H9 (cell line): ENCODE data around the gene THSD7B. TPM values are rescaled to one million over a fixed set of nuclear protein-coding genes. Genes with fewer than 3 reads are reported as not detected.

Source experiments
- DNase-seq: peaks from one replicate; pipeline ENCODE4 v3.0.0-alpha.2; 2017
- H2AFZ ChIP-seq: one replicate; pipeline ENCODE4 v1.6.1; 2013; ENCODE audit warnings: mild to moderate bottlenecking, low read length, control low read depth, moderate library complexity
- H2AK5ac ChIP-seq: 2 replicates; pipeline ENCODE4 v1.6.1; 2013; ENCODE audit warnings: low read length, control low read depth, mixed read lengths; ENCODE audit not compliant: insufficient read length
- H2BK120ac ChIP-seq: one replicate; pipeline ENCODE4 v1.6.1; 2013; ENCODE audit warnings: low read depth, mild to moderate bottlenecking, low read length, control low read depth, inconsistent platforms; ENCODE audit not compliant: poor library complexity, severe bottlenecking
- H2BK12ac ChIP-seq: 2 replicates; pipeline ENCODE4 v1.6.1; 2013; ENCODE audit warnings: low read length, control low read depth, mixed read lengths, low read depth; ENCODE audit not compliant: insufficient read length
- H2BK15ac ChIP-seq: 2 replicates; pipeline ENCODE4 v1.6.1; 2013; ENCODE audit warnings: low read depth, low read length, control low read depth
- H2BK20ac ChIP-seq: one replicate; pipeline ENCODE4 v1.6.1; 2013; ENCODE audit warnings: low read depth, mild to moderate bottlenecking, low read length, control low read depth, inconsistent platforms; ENCODE audit not compliant: poor library complexity, severe bottlenecking
- H2BK5ac ChIP-seq: 2 replicates; pipeline ENCODE4 v1.6.1; 2013; ENCODE audit warnings: low read length, control low read depth, mixed read lengths; ENCODE audit not compliant: insufficient read length
- H3K14ac ChIP-seq: 2 replicates; pipeline ENCODE4 v1.6.1; 2013; ENCODE audit warnings: low read length, control low read depth; ENCODE audit not compliant: insufficient read depth
- H3K18ac ChIP-seq: 2 replicates; pipeline ENCODE4 v1.6.1; 2013; ENCODE audit warnings: low read depth, mild to moderate bottlenecking, mixed read lengths, low read length, control low read depth; ENCODE audit not compliant: insufficient read length
- H3K23ac ChIP-seq: 2 replicates; pipeline ENCODE4 v1.6.1; 2013; ENCODE audit warnings: low read length, control low read depth, mixed read lengths, low read depth; ENCODE audit not compliant: insufficient read length
- H3K23me2 ChIP-seq: 2 replicates; pipeline ENCODE4 v1.6.1; 2013; ENCODE audit warnings: low read depth, mild to moderate bottlenecking, mixed read lengths, low read length, control low read depth; ENCODE audit not compliant: insufficient read length, poor library complexity, severe bottlenecking
- H3K27ac ChIP-seq: 2 replicates; pipeline ENCODE4 v1.5.1; 2013; ENCODE audit warnings: low read length, control low read depth, mixed read lengths, low read depth; ENCODE audit not compliant: insufficient read length
- H3K27me3 ChIP-seq: 2 replicates; pipeline ENCODE4 v1.6.1; 2013; ENCODE audit warnings: low read length, control low read depth, inconsistent platforms; ENCODE audit not compliant: insufficient read depth
- H3K4ac ChIP-seq: 2 replicates; pipeline ENCODE4 v1.6.1; 2013; ENCODE audit warnings: low read depth, mild to moderate bottlenecking, control low read depth, inconsistent platforms, low read length, moderate library complexity
- H3K4me1 ChIP-seq: 2 replicates; pipeline ENCODE4 v1.6.1; 2013; ENCODE audit warnings: low read length, control low read depth, inconsistent platforms; ENCODE audit not compliant: insufficient read depth
- H3K4me2 ChIP-seq: 2 replicates; pipeline ENCODE4 v1.6.1; 2013; ENCODE audit warnings: low read length, control low read depth, mixed read lengths; ENCODE audit not compliant: insufficient read length, insufficient read depth
- H3K56ac ChIP-seq: 2 replicates; pipeline ENCODE4 v1.6.1; 2013; ENCODE audit warnings: low read depth, mild to moderate bottlenecking, mixed read lengths, low read length, control low read depth; ENCODE audit not compliant: insufficient read length
- H3K79me1 ChIP-seq: 2 replicates; pipeline ENCODE4 v1.6.1; 2013; ENCODE audit warnings: low read depth, mild to moderate bottlenecking, moderate library complexity, low read length, control low read depth, inconsistent platforms; ENCODE audit not compliant: insufficient read depth, poor library complexity, severe bottlenecking
- H3K79me2 ChIP-seq: 2 replicates; pipeline ENCODE4 v1.6.1; 2013; ENCODE audit warnings: low read length, control low read depth, inconsistent platforms; ENCODE audit not compliant: insufficient read depth
- H3K9ac ChIP-seq: 2 replicates; pipeline ENCODE4 v1.6.1; 2013; ENCODE audit warnings: low read length, control low read depth, mixed read lengths; ENCODE audit not compliant: insufficient read length; ENCODE audit errors: extremely low read depth
- H3K9me3 ChIP-seq: one replicate; pipeline ENCODE4 v1.6.1; 2013; ENCODE audit warnings: low read depth, low read length, inconsistent platforms; ENCODE audit not compliant: control insufficient read depth
- H3T11ph ChIP-seq: one replicate; pipeline ENCODE4 v1.6.1; 2013; ENCODE audit warnings: mild to moderate bottlenecking, low read length, control low read depth, inconsistent platforms
- H4K20me1 ChIP-seq: one replicate; pipeline ENCODE4 v1.6.1; 2013; ENCODE audit not compliant: control insufficient read depth, insufficient read length, insufficient read depth
- H4K5ac ChIP-seq: 2 replicates; pipeline ENCODE4 v1.6.1; 2013; ENCODE audit warnings: low read depth, mild to moderate bottlenecking, mixed read lengths, low read length, control low read depth; ENCODE audit not compliant: insufficient read length
- H4K8ac ChIP-seq: replicated peaks from 2 replicates; pipeline ENCODE4 v1.6.1; 2013; ENCODE audit warnings: low read length, control low read depth, mixed read lengths, low read depth; ENCODE audit not compliant: insufficient read length
- H4K91ac ChIP-seq: 2 replicates; pipeline ENCODE4 v1.6.1; 2013; ENCODE audit warnings: low read depth, mild to moderate bottlenecking, moderate library complexity, mixed read lengths, low read length, control low read depth; ENCODE audit not compliant: insufficient read length
- H3K27ac Mint-ChIP-seq, 3 experiments: 2 replicates in 2 of 3; 3 replicates in 1 of 3; pipeline ENCODE4 v1.8.0; 2020 to 2021; ENCODE audit warnings: mixed read lengths in 3 of 3, mild to moderate bottlenecking in 1 of 3, moderate library complexity in 1 of 3
- H3K27me3 Mint-ChIP-seq: 2 replicates; pipeline ENCODE4 v1.8.0; 2021; ENCODE audit warnings: low read depth, mild to moderate bottlenecking, moderate library complexity, mixed read lengths
- H3K36me3 Mint-ChIP-seq, 3 experiments: 2 replicates in 2 of 3; 3 replicates in 1 of 3; pipeline ENCODE4 v1.8.0; 2020 to 2021; ENCODE audit warnings: low read depth in 3 of 3, mixed read lengths in 3 of 3; ENCODE audit not compliant: insufficient read depth in 1 of 3
- H3K4me1 Mint-ChIP-seq, 2 experiments: 2 replicates each; pipeline ENCODE4 v1.8.0; 2020; ENCODE audit warnings: mixed read lengths in 2 of 2
- H3K4me3 Mint-ChIP-seq, 2 experiments: 2 replicates in 1 of 2; 3 replicates in 1 of 2; pipeline ENCODE4 v1.8.0; 2020 to 2021; ENCODE audit warnings: mild to moderate bottlenecking in 2 of 2, mixed read lengths in 2 of 2, moderate library complexity in 1 of 2
- H3K9me3 Mint-ChIP-seq, 2 experiments: 2 replicates in 1 of 2; 3 replicates in 1 of 2; pipeline ENCODE4 v1.8.0; 2020; ENCODE audit warnings: mild to moderate bottlenecking in 2 of 2, mixed read lengths in 2 of 2, moderate library complexity in 1 of 2
- CTCF ChIP-seq: fragments of 200-600 bp; sonication (generic); conservative IDR thresholded peaks from 3 replicates; pipeline ENCODE4 v1.8.0; 2021; ENCODE audit warnings: antibody characterized with exemption, mild to moderate bottlenecking
- WGBS: extraction: QIAGEN DNeasy Blood & Tissue Kit; methylation state at CpG from one replicate; pipeline ENCODE4 v1.1.7; 2013; ENCODE audit warnings: missing lambda C conversion rate, low lambda C conversion rate, mixed read lengths; ENCODE audit not compliant: insufficient read length; ENCODE audit errors: extremely low coverage; 5-methylcytosine and 5-hydroxymethylcytosine counted together
- total RNA-seq: library from RNA; stranded (reverse); gene quantifications from 2 replicates; pipeline ENCODE4 v1.2.1, GENCODE V29; 2021

Gene THSD7B
- total RNA-seq, 1 experiment from 2014 or later = 0.85 TPM

GRCh38 chr2:136909777-136910176 is 144.4 kb downstream of the THSD7B start:
- no peaks in the 10 kb centered on the region for H3K27me3 Mint-ChIP-seq
- Histone ChIP-seq H3K9me3 (no peaks in the 10 kb centered on the region), H4K20me1 (no peaks in the 10 kb centered on the region), H3K9ac (no peak overlapping the region), H3K79me1 (no peaks in the 10 kb centered on the region), H3K23ac (no peak overlapping the region), H2BK5ac (no peak overlapping the region), H3K27ac (no peak overlapping the region), H2AFZ (no peak overlapping the region), H2BK15ac (no peak overlapping the region), H3K18ac (no peak overlapping the region), H3K4me1 (no peaks in the 10 kb centered on the region), H4K5ac (no peak overlapping the region), H4K91ac (no peak overlapping the region), H2BK12ac (no peak overlapping the region), H4K8ac (no peak overlapping the region), H3K56ac (no peak overlapping the region), H2BK120ac (no peak overlapping the region), H2AK5ac (no peak overlapping the region), H3K4me2 (no peak overlapping the region), H3K14ac (no peak overlapping the region; the same call in 1 of the 2 replicates), H3T11ph (no peak overlapping the region), H3K23me2 (no peaks in the 10 kb centered on the region), H2BK20ac (no peak overlapping the region), H3K4ac (no peak overlapping the region), H3K79me2 (no peaks in the 10 kb centered on the region), H3K27me3 (no peaks in the 10 kb centered on the region)
- DNase-seq = no peak
- peaks cover 0 to 9% (median 7%) of the 10 kb centered on the region in 3 experiments; a peak in 4 of 7 replicates for H3K36me3 Mint-ChIP-seq
- no peak for TF ChIP-seq CTCF
- WGBS = no CpG with 5 or more reads among the region's 1 CpG
- peaks cover 8 to 13% of the 10 kb centered on the region in 2 experiments for H3K9me3 Mint-ChIP-seq
- H3K4me3 Mint-ChIP-seq = no peak overlapping the region
- peaks cover 14 to 18% of the 10 kb centered on the region in 2 experiments for H3K4me1 Mint-ChIP-seq
- peak overlapping the region in 1 of 3 experiments; percentile 3; a peak in 2 of 7 replicates for H3K27ac Mint-ChIP-seq
